ENCODE measurements around the gene SEC14L3.

DNA sequence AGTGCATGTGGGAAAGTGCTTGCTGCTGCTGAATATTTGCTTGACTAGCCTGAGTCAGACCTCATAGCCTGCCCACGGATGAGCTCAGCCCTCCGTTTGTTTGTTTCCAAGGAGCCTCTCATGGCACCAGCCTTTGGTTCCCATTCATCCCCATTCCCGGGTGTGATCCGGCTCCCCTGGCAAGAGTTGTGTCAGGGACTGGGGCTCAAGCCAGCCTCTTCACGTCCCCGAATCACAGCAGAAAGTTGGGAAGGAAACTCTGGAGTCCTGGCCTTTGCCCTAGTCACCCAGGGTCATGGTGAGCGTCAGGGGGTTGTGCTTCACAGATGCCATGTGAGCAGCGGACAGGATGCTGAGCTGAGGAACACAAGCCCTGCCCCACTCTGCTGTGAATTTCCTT lies 13.8 kb downstream of the SEC14L3 start:
- TF ChIP-seq, protein P1, sequence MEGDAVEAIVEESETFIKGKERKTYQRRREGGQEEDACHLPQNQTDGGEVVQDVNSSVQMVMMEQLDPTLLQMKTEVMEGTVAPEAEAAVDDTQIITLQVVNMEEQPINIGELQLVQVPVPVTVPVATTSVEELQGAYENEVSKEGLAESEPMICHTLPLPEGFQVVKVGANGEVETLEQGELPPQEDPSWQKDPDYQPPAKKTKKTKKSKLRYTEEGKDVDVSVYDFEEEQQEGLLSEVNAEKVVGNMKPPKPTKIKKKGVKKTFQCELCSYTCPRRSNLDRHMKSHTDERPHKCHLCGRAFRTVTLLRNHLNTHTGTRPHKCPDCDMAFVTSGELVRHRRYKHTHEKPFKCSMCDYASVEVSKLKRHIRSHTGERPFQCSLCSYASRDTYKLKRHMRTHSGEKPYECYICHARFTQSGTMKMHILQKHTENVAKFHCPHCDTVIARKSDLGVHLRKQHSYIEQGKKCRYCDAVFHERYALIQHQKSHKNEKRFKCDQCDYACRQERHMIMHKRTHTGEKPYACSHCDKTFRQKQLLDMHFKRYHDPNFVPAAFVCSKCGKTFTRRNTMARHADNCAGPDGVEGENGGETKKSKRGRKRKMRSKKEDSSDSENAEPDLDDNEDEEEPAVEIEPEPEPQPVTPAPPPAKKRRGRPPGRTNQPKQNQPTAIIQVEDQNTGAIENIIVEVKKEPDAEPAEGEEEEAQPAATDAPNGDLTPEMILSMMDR (IDR thresholded peaks at IDR 0.05), result no peak
- TF ChIP-seq TCF7 (CRISPR knock-in tag; IDR thresholded peaks at IDR 0.05; ENCODE audit: low read depth) (no peak), ZBTB21 (CRISPR knock-in tag; IDR thresholded peaks at IDR 0.05; ENCODE audit: borderline replicate concordance) (no peak), ATF1 (CRISPR knock-in tag; IDR thresholded peaks at IDR 0.05) (no peak), TEAD1 (CRISPR knock-in tag; IDR thresholded peaks at IDR 0.05) (no peak), ZNF219 (CRISPR knock-in tag; IDR thresholded peaks at IDR 0.05; ENCODE audit: borderline replicate concordance) (no peak), CBFB (CRISPR knock-in tag; IDR thresholded peaks at IDR 0.05; ENCODE audit: low read depth) (no peak), NFE2L1 (CRISPR knock-in tag; IDR thresholded peaks at IDR 0.05) (no peak), SP1 (CRISPR knock-in tag; conservative IDR thresholded peaks at IDR 0.05) (no peak), ELF4 (CRISPR knock-in tag; IDR thresholded peaks at IDR 0.05; ENCODE audit: low read depth) (no peak)
- TF ChIP-seq, protein P2, sequence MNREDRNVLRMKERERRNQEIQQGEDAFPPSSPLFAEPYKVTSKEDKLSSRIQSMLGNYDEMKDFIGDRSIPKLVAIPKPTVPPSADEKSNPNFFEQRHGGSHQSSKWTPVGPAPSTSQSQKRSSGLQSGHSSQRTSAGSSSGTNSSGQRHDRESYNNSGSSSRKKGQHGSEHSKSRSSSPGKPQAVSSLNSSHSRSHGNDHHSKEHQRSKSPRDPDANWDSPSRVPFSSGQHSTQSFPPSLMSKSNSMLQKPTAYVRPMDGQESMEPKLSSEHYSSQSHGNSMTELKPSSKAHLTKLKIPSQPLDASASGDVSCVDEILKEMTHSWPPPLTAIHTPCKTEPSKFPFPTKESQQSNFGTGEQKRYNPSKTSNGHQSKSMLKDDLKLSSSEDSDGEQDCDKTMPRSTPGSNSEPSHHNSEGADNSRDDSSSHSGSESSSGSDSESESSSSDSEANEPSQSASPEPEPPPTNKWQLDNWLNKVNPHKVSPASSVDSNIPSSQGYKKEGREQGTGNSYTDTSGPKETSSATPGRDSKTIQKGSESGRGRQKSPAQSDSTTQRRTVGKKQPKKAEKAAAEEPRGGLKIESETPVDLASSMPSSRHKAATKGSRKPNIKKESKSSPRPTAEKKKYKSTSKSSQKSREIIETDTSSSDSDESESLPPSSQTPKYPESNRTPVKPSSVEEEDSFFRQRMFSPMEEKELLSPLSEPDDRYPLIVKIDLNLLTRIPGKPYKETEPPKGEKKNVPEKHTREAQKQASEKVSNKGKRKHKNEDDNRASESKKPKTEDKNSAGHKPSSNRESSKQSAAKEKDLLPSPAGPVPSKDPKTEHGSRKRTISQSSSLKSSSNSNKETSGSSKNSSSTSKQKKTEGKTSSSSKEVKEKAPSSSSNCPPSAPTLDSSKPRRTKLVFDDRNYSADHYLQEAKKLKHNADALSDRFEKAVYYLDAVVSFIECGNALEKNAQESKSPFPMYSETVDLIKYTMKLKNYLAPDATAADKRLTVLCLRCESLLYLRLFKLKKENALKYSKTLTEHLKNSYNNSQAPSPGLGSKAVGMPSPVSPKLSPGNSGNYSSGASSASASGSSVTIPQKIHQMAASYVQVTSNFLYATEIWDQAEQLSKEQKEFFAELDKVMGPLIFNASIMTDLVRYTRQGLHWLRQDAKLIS (CRISPR knock-in tag; IDR thresholded peaks at IDR 0.05; ENCODE audit: borderline replicate concordance), result no peak
- TF ChIP-seq, protein P3, sequence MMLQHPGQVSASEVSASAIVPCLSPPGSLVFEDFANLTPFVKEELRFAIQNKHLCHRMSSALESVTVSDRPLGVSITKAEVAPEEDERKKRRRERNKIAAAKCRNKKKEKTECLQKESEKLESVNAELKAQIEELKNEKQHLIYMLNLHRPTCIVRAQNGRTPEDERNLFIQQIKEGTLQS (CRISPR knock-in tag; conservative IDR thresholded peaks at IDR 0.05), result no peak
- TF ChIP-seq, protein P4, sequence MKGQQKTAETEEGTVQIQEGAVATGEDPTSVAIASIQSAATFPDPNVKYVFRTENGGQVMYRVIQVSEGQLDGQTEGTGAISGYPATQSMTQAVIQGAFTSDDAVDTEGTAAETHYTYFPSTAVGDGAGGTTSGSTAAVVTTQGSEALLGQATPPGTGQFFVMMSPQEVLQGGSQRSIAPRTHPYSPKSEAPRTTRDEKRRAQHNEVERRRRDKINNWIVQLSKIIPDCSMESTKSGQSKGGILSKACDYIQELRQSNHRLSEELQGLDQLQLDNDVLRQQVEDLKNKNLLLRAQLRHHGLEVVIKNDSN (CRISPR knock-in tag; IDR thresholded peaks at IDR 0.05), result no peak

All from WTC11 (cell line).